Endothelial cell of umbilical vein (primary cell): ENCODE results near the gene CSF2. TPM values are rescaled to one million over a fixed set of nuclear protein-coding genes. Genes with fewer than 3 reads are reported as not detected.

ENCODE experiments used
- BruUV-seq: library from RNA; stranded (reverse); fragments of 400-500 nt; replicated peaks from 2 replicates; lab custom pipeline; 2021; lab: Mats Ljungman, UMichigan
- CTCF ChIA-PET: fragments of 300-600, 350-600 bp; sonication (Branson Sonifier 250); formaldehyde crosslinking; loops from one replicate; lab custom pipeline; 2021; ENCODE audit warnings: antibody characterized with exemption, inconsistent platforms; lab: Charles Lee
- POLR2A ChIA-PET: fragments of 300-600, 350-600 bp; sonication (Branson Sonifier 250); formaldehyde crosslinking; loops from one replicate; lab custom pipeline; 2021; ENCODE audit warnings: antibody characterized with exemption, inconsistent platforms; lab: Charles Lee
- DNase-seq: peaks from one replicate; pipeline ENCODE4 v3.0.0-alpha.2; 2011; ENCODE audit warnings: low read depth, low spot score
- FAIRE-seq: peaks from 2 replicates; lab custom pipeline; 2011; peaks lifted over from hg19 to GRCh38; lab: Jason Lieb, UNC
- H2AFZ ChIP-seq: 2 replicates; pipeline ENCODE4 v1.6.0; 2012; ENCODE audit warnings: low read depth, low read length, control low read depth, inconsistent platforms
- H3K27ac ChIP-seq: 2 replicates; pipeline ENCODE4 v1.5.1; 2011; ENCODE audit warnings: low read depth, mild to moderate bottlenecking, control low read depth, low read length, moderate library complexity; ENCODE audit not compliant: insufficient read depth
- H3K27me3 ChIP-seq, 2 experiments: 2 replicates each; pipeline versions ENCODE4 v1.6.0 to v1.6.1; 2011; ENCODE audit warnings: low read length in 2 of 2, mixed read lengths in 1 of 2; ENCODE audit not compliant: control insufficient read depth in 2 of 2, insufficient read depth in 2 of 2
- H3K36me3 ChIP-seq, 2 experiments: 2 replicates in 1 of 2; 3 replicates in 1 of 2; pipeline ENCODE4 v1.5.1; 2011; ENCODE audit warnings: low read length in 2 of 2, mild to moderate bottlenecking in 1 of 2, moderate library complexity in 1 of 2; ENCODE audit not compliant: control insufficient read depth in 2 of 2, insufficient read depth in 2 of 2; ENCODE audit errors: extremely low read depth in 1 of 2
- H3K4me1 ChIP-seq: 3 replicates; pipeline ENCODE4 v1.5.1; 2011; ENCODE audit warnings: mild to moderate bottlenecking, low read length; ENCODE audit not compliant: control insufficient read depth, insufficient read depth; ENCODE audit errors: extremely low read depth
- H3K4me2 ChIP-seq: 2 replicates; pipeline ENCODE4 v1.6.1; 2011; ENCODE audit warnings: low read length, control low read depth, mixed read lengths; ENCODE audit not compliant: insufficient read depth
- H3K4me3 ChIP-seq, 3 experiments: fragments of 200-600 bp in 1 of 3; sonication (generic), shearing (Covaris generic) in 1 of 3; replicated peaks in 1 of 3; 2 replicates each; pipeline ENCODE4 v1.5.1; 2011 to 2016; ENCODE audit warnings: control low read depth in 3 of 3, low read length in 3 of 3, mild to moderate bottlenecking in 2 of 3, inconsistent platforms in 1 of 3, low read depth in 1 of 3, moderate library complexity in 1 of 3; ENCODE audit not compliant: insufficient read depth in 1 of 3
- H3K79me2 ChIP-seq: 2 replicates; pipeline ENCODE4 v1.6.0; 2012; ENCODE audit warnings: low read length, inconsistent platforms; ENCODE audit not compliant: control insufficient read depth, insufficient read depth
- H3K9ac ChIP-seq: replicated peaks from 2 replicates; pipeline ENCODE3; 2011; ENCODE audit warnings: low read length, control low read depth; ENCODE audit not compliant: insufficient read depth; ENCODE audit errors: extremely low read depth
- H3K9me1 ChIP-seq: replicated peaks from 3 replicates; pipeline ENCODE4 v1.6.0; 2011; ENCODE audit warnings: mild to moderate bottlenecking, low read length; ENCODE audit not compliant: control insufficient read depth, insufficient read depth; ENCODE audit errors: extremely low read depth
- H3K9me3 ChIP-seq: replicated peaks from 2 replicates; pipeline ENCODE4 v1.5.1; 2012; ENCODE audit warnings: low read length, inconsistent platforms; ENCODE audit not compliant: control insufficient read depth, insufficient read depth
- H4K20me1 ChIP-seq: replicated peaks from 2 replicates; pipeline ENCODE3; 2011; ENCODE audit warnings: mild to moderate bottlenecking, low read length; ENCODE audit not compliant: control insufficient read depth, insufficient read depth; ENCODE audit errors: extremely low read depth
- EZH2 ChIP-seq: IDR thresholded peaks from 2 replicates; pipeline ENCODE4 v1.6.1; 2012; ENCODE audit warnings: borderline replicate concordance, low read depth, mild to moderate bottlenecking, moderate library complexity, low read length, inconsistent platforms; ENCODE audit not compliant: severe bottlenecking
- FOS ChIP-seq: IDR thresholded peaks from 2 replicates; pipeline ENCODE4 v1.6.1; 2011; ENCODE audit warnings: mild to moderate bottlenecking, low read length, moderate library complexity, borderline replicate concordance; ENCODE audit not compliant: insufficient read depth
- GATA2 ChIP-seq: IDR thresholded peaks from 2 replicates; pipeline ENCODE4 v1.7.0; 2011; ENCODE audit warnings: low read depth, mild to moderate bottlenecking, moderate library complexity, mixed read lengths, low read length; ENCODE audit not compliant: insufficient read length, insufficient read depth
- JUN ChIP-seq: IDR thresholded peaks from 2 replicates; pipeline ENCODE4 v1.6.1; 2011; ENCODE audit warnings: borderline replicate concordance, low read depth; ENCODE audit not compliant: insufficient read length, insufficient read depth
- MYC ChIP-seq: IDR thresholded peaks from one replicate; pipeline ENCODE4 v1.6.1; 2011; ENCODE audit warnings: mild to moderate bottlenecking, low read depth, low read length
- POLR2A ChIP-seq: IDR thresholded peaks from 2 replicates; pipeline ENCODE4 v1.6.1; 2012; ENCODE audit warnings: low read depth, mild to moderate bottlenecking, control low read depth, low read length
- POLR2AphosphoS5 ChIP-seq: IDR thresholded peaks from 2 replicates; pipeline ENCODE4 v1.6.1; 2012; ENCODE audit warnings: low read depth, mild to moderate bottlenecking, control low read depth, low read length, moderate library complexity; ENCODE audit not compliant: insufficient read depth
- dilution Hi-C: fragments of 300-500 bp; cut with MboI; formaldehyde crosslinking; loops from one replicate; pipeline ENCODE4 v1.15.0; 2019; ENCODE audit warnings: low sequenced_read_pairs; ENCODE audit not compliant: extremely low pct_ligation_motif_present
- intact Hi-C: fragments of 100-400 bp; cut with micrococcal nuclease; formaldehyde crosslinking; loops from one replicate; pipeline ENCODE4 v1.10.0; 2022
- polyA plus RNA-seq, 4 experiments: library from polyadenylated mRNA; depleted of rRNA in 3 of 4; stranded (reverse) in 3 of 4; unstranded in 1 of 4; fragments of >200 nt; gene quantifications; 2 replicates each; pipeline versions ENCODE4 v1.2.1 to v1.2.3, GENCODE V29; 2011 to 2012; ENCODE audit warnings: missing spikeins in 1 of 4
- total RNA-seq: library from RNA; stranded (reverse); gene quantifications from 2 replicates; pipeline ENCODE4 v1.2.3, GENCODE V29; 2021

The CSF2 gene
- total and polyA plus RNA-seq, 2 donors (not counting 3 experiments of a cell fraction or from before 2014, with no cell fraction given), result not detected

- Histone ChIP-seq H3K9me1 (no peaks in the 10 kb centered on the region), H3K4me2 (no peak overlapping the region), H3K9me3 (no peaks in the 10 kb centered on the region), H2AFZ (no peak overlapping the region), H4K20me1 (no peaks in the 10 kb centered on the region), H3K36me3 (no peaks in the 10 kb centered on the region), H3K4me1 (no peaks in the 10 kb centered on the region), H3K79me2 (no peaks in the 10 kb centered on the region), H3K4me3 (no peak overlapping the region), H3K27ac (no peak overlapping the region), H3K9ac (no peak overlapping the region), H3K27me3 (peaks cover 0 to 1% of the 10 kb centered on the region in 2 experiments)
- POLR2A ChIA-PET, result no interaction called here
- CTCF ChIA-PET, result interaction anchor here (1.4 to 1.8 kb wide), 2 partner anchors 51 to 470 kb away, joined by 4 read pairs; no protein-coding TSS in a partner anchor
- BruUV-seq, result no TSS peak
- no peak for TF ChIP-seq EZH2
- no peak for TF ChIP-seq POLR2AphosphoS5
- TF ChIP-seq FOS, result no peak
- no peak for TF ChIP-seq MYC
- TF ChIP-seq POLR2A, result no peak
- no peak for TF ChIP-seq JUN
- TF ChIP-seq GATA2, result no peak
- intact Hi-C loops (no loop called here), dilution Hi-C loops (no loop called here)
- DNase-seq (no peak), FAIRE-seq (no peak)
Observed at GRCh38 chr5:132059043-132059695, 14.4 kb upstream of the CSF2 start.
